Endodermal cell (in vitro differentiated cells): ENCODE data around the gene TFDP3. TPM values are rescaled to one million over a fixed set of nuclear protein-coding genes. Genes with fewer than 3 reads are reported as not detected.

Experiments
- DNase-seq: peaks from one replicate; pipeline ENCODE4 v3.0.0-alpha.2; 2017
- H3K27ac ChIP-seq: 2 replicates; pipeline ENCODE4 v1.5.1; 2013; ENCODE audit warnings: mild to moderate bottlenecking, low read depth, low read length, moderate library complexity
- H3K27me3 ChIP-seq: 2 replicates; pipeline ENCODE4 v1.6.1; 2013; ENCODE audit warnings: mild to moderate bottlenecking, low read length, moderate library complexity; ENCODE audit not compliant: insufficient read depth, control insufficient read depth, poor library complexity, severe bottlenecking
- H3K36me3 ChIP-seq: 2 replicates; pipeline ENCODE4 v1.7.0; 2013; ENCODE audit warnings: mild to moderate bottlenecking, low read length, moderate library complexity; ENCODE audit not compliant: control insufficient read depth, insufficient read depth
- H3K4me1 ChIP-seq: one replicate; pipeline ENCODE4 v1.7.0; 2013; ENCODE audit warnings: low read length; ENCODE audit not compliant: control insufficient read depth, insufficient read depth
- H3K4me3 ChIP-seq: 2 replicates; pipeline ENCODE4 v1.5.1; 2013; ENCODE audit warnings: mild to moderate bottlenecking, low read length, moderate library complexity
- H3K9ac ChIP-seq: 2 replicates; pipeline ENCODE4 v1.6.1; 2013; ENCODE audit warnings: mild to moderate bottlenecking, low read length, moderate library complexity; ENCODE audit not compliant: poor library complexity, severe bottlenecking; ENCODE audit errors: extremely low read depth
- H3K9me3 ChIP-seq: 2 replicates; pipeline ENCODE4 v1.6.1; 2013; ENCODE audit warnings: mild to moderate bottlenecking, low read length, moderate library complexity; ENCODE audit not compliant: control insufficient read depth
- H3K27ac Mint-ChIP-seq: 2 replicates; pipeline ENCODE4 v1.8.0; 2020; ENCODE audit warnings: mixed read lengths
- H3K27me3 Mint-ChIP-seq: 2 replicates; pipeline ENCODE4 v1.8.0; 2021; ENCODE audit warnings: mild to moderate bottlenecking, mixed read lengths; ENCODE audit not compliant: insufficient read depth
- H3K36me3 Mint-ChIP-seq: 2 replicates; pipeline ENCODE4 v1.8.0; 2020; ENCODE audit warnings: low read depth, mixed read lengths
- H3K4me1 Mint-ChIP-seq: 2 replicates; pipeline ENCODE4 v1.8.0; 2020; ENCODE audit warnings: mixed read lengths
- H3K4me3 Mint-ChIP-seq: 2 replicates; pipeline ENCODE4 v1.8.0; 2020; ENCODE audit warnings: mild to moderate bottlenecking, moderate library complexity, mixed read lengths
- H3K9me3 Mint-ChIP-seq: 2 replicates; pipeline ENCODE4 v1.8.0; 2020; ENCODE audit warnings: mild to moderate bottlenecking, mixed read lengths
- whole genome bisulfite sequencing, 2 experiments: methylation state at CpG; one replicate each; pipeline versions ENCODE4 v1.1.5 to v1.1.7; 2013; ENCODE audit warnings: missing lambda C conversion rate in 2 of 2, mixed read lengths in 1 of 2; ENCODE audit not compliant: insufficient coverage in 1 of 2, insufficient read length in 1 of 2; 5-methylcytosine and 5-hydroxymethylcytosine counted together
- total RNA-seq, 2 donors: library from RNA; stranded (reverse); fragmentation: NEBNext Ultra II Directional in 1 of 2; extraction: Animal tissue kit (Norgen Biotek cat#: 25700) in 1 of 2; gene quantifications; 2 replicates in 1 of 2; 3 replicates in 1 of 2; pipeline ENCODE4 v1.2.1, GENCODE V29; 2021
- TF ChIP-seq, protein P1 (sequence below): fragments of 200-600 bp; sonication (generic); conservative IDR thresholded peaks from 2 replicates; pipeline ENCODE4 v1.5.0; 2021; ENCODE audit warnings: antibody characterized with exemption, mild to moderate bottlenecking

The TFDP3 gene
- total RNA-seq, 2 donors from 2014 or later, result not detected

DNA sequence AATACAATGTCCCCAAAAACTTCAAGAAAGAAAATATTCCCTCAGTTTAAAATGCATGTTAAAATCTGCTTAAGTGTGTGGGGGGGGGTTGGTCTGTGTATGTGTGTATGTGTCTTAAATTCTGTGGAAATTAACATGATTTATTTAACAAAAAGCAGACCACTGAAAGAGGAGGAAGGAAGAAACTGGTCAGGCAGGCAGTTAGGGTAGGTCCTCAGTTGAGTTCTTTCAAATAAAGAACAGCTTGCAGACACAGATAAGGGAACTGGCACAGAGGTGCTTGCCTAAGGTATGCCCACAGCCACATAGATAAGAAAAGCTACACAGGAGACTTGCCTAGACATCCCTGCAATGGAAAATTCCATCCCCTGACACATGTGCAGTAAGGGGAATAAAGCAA, 28.8 kb upstream of the TFDP3 start:
- DNase-seq, result no peak
- TF ChIP-seq, protein P1, sequence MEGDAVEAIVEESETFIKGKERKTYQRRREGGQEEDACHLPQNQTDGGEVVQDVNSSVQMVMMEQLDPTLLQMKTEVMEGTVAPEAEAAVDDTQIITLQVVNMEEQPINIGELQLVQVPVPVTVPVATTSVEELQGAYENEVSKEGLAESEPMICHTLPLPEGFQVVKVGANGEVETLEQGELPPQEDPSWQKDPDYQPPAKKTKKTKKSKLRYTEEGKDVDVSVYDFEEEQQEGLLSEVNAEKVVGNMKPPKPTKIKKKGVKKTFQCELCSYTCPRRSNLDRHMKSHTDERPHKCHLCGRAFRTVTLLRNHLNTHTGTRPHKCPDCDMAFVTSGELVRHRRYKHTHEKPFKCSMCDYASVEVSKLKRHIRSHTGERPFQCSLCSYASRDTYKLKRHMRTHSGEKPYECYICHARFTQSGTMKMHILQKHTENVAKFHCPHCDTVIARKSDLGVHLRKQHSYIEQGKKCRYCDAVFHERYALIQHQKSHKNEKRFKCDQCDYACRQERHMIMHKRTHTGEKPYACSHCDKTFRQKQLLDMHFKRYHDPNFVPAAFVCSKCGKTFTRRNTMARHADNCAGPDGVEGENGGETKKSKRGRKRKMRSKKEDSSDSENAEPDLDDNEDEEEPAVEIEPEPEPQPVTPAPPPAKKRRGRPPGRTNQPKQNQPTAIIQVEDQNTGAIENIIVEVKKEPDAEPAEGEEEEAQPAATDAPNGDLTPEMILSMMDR, result no peak
- Mint-ChIP-seq H3K9me3 (peaks cover 32% of the 10 kb centered on the region), H3K4me1 (peaks cover 31% of the 10 kb centered on the region), H3K4me3 (no peak overlapping the region), H3K27me3 (peaks cover 5% of the 10 kb centered on the region), H3K27ac (no peak overlapping the region), H3K36me3 (peaks cover 8% of the 10 kb centered on the region)
- Histone ChIP-seq H3K9me3 (peaks cover 30% of the 10 kb centered on the region), H3K27me3 (no peaks in the 10 kb centered on the region), H3K4me3 (peak overlapping the region; percentile 29), H3K4me1 (no peaks in the 10 kb centered on the region), H3K27ac (no peak overlapping the region), H3K9ac (no peak overlapping the region), H3K36me3 (no peaks in the 10 kb centered on the region)

DNA sequence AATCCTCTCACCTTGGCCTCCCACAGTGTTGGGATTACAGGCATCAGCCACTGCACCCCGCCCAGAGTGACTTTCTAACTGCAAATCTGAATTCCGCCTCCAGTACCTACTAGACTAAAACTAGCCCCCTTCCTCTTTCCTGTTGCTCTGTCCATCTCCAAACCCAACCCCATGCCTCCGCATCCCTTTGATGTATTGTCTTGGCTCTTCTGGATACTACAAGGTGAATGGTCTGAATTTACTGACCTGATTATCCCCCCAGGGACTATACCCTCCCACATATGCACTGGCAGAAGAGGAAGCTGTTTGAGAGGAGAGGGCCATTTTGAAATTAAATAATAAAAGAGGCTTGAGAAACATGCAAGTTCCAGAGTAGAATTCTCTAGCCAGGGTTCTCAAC, 17.7 kb upstream of the TFDP3 start:
- no peak overlapping the region for H3K4me3 Mint-ChIP-seq
- WGBS, 2 experiments, result 94% methylated on average over 2 of the region's 3 CpGs; no CpG with 5 or more reads in 1 of the 2 experiments
- no peak overlapping the region for H3K4me3 ChIP-seq
- DNase-seq, result no peak
- TF ChIP-seq, protein P1, result no peak
- H3K4me1 ChIP-seq, result no peaks in the 10 kb centered on the region
- no peaks in the 10 kb centered on the region for H3K9me3 Mint-ChIP-seq
- no peak overlapping the region for H3K27ac ChIP-seq
- H3K27ac Mint-ChIP-seq, result no peak overlapping the region
- H3K36me3 Mint-ChIP-seq, result no peaks in the 10 kb centered on the region
- H3K9ac ChIP-seq, result no peak overlapping the region
- H3K9me3 ChIP-seq, result no peaks in the 10 kb centered on the region
- H3K36me3 ChIP-seq, result no peaks in the 10 kb centered on the region
- H3K27me3 Mint-ChIP-seq, result peaks cover 63% of the 10 kb centered on the region
- H3K4me1 Mint-ChIP-seq, result no peaks in the 10 kb centered on the region
- no peaks in the 10 kb centered on the region for H3K27me3 ChIP-seq

DNA sequence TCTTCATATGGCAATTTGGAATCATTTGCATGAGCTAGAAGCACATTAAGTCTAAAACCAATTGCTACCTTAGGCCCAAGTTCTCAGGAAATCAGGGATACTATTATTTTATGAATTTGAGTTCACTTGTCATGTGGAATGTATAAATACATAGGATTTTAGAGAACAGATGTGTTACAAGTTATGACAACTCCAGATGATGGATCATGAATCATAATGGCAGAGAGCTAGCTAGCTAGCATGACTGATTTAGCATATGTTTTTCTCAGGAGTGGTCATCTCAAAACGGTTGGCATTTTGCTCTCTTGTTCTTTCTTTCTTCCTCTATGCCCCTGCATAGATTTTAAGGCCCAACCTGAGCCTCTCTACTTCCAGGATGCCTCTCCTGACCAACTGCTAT, 14.2 kb upstream of the TFDP3 start:
- no peaks in the 10 kb centered on the region for H3K4me1 Mint-ChIP-seq
- H3K27ac Mint-ChIP-seq, result no peak overlapping the region
- Histone ChIP-seq H3K36me3 (no peaks in the 10 kb centered on the region), H3K9me3 (no peaks in the 10 kb centered on the region), H3K9ac (no peak overlapping the region), H3K27me3 (no peaks in the 10 kb centered on the region), H3K27ac (no peak overlapping the region), H3K4me3 (no peak overlapping the region), H3K4me1 (no peaks in the 10 kb centered on the region)
- TF ChIP-seq, protein P1, result no peak
- H3K4me3 Mint-ChIP-seq, result no peak overlapping the region
- DNase-seq, result no peak
- peaks cover 44% of the 10 kb centered on the region for H3K27me3 Mint-ChIP-seq
- H3K36me3 Mint-ChIP-seq, result no peaks in the 10 kb centered on the region
- H3K9me3 Mint-ChIP-seq, result no peaks in the 10 kb centered on the region
- 71 to 86% methylated on average over 1 of the region's 1 CpG for WGBS, 2 experiments
